ENCODE measurements around the gene DROSHA.

DNA sequence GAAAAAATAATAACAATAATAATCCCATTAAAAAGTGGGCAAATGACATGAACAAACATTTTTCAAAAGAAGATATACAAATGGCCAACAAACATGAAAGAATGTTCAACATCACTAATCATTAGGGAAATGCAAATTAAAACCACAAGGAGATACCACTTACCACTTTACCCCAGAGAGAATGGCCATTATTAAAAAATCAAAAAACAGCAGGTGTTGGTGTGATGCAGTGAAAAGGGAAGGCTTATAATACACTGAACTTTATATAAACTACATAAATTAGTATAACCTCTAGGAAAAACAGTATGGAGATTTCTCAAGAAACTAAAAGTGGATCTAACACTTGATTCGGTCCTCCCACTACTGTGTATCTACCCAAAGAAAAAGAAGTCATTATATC is 81.9 kb downstream of the DROSHA start:
- TF ChIP-seq, protein P1, sequence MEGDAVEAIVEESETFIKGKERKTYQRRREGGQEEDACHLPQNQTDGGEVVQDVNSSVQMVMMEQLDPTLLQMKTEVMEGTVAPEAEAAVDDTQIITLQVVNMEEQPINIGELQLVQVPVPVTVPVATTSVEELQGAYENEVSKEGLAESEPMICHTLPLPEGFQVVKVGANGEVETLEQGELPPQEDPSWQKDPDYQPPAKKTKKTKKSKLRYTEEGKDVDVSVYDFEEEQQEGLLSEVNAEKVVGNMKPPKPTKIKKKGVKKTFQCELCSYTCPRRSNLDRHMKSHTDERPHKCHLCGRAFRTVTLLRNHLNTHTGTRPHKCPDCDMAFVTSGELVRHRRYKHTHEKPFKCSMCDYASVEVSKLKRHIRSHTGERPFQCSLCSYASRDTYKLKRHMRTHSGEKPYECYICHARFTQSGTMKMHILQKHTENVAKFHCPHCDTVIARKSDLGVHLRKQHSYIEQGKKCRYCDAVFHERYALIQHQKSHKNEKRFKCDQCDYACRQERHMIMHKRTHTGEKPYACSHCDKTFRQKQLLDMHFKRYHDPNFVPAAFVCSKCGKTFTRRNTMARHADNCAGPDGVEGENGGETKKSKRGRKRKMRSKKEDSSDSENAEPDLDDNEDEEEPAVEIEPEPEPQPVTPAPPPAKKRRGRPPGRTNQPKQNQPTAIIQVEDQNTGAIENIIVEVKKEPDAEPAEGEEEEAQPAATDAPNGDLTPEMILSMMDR (IDR thresholded peaks at IDR 0.05) = no peak
- TF ChIP-seq CHD2 (IDR thresholded peaks at IDR 0.05; ENCODE audit: low read length, partially characterized antibody) (no peak), POLR2A (IDR thresholded peaks at IDR 0.05; ENCODE audit: low read length) (no peak), JUN (IDR thresholded peaks at IDR 0.05) (no peak), ZSCAN20 (CRISPR knock-in tag; IDR thresholded peaks at IDR 0.05) (no peak), RFX5 (IDR thresholded peaks at IDR 0.05) (no peak), NFE2L2 (conservative IDR thresholded peaks at IDR 0.05; ENCODE audit: low read length) (no peak), CHD4 (IDR thresholded peaks at IDR 0.05; ENCODE audit: borderline replicate concordance) (no peak)

Measured in A549 (cell line).